ENCODE data around the gene POGLUT2. TPM values are rescaled to one million over a fixed set of nuclear protein-coding genes. Genes with fewer than 3 reads are reported as not detected.

POGLUT2 gene
- total RNA-seq, 1 experiment from 2014 or later = 17.5 TPM

DNA sequence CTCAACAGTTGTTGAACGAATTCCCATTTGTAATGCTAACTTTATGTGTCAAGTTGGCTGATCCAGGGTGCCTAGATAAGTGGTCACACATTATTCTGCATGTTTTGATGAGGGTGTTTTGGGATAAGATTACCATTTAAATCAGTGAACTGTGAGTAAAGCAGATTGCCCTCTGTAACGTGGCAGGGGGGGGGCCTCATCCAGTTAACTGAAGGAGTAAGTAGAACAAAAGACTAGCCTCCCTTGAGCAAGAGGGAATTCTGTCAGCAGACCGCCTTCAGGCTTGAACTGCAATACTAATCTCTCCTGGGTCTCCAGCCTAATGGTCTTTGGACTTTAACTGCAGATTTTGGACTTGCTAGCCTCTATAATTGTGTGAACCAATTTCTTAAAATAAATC, 21.0 kb downstream of the POGLUT2 start:
- Histone ChIP-seq H3K4me3 (no peak overlapping the region), H3K9me3 (no peaks in the 10 kb centered on the region), H3K36me3 (no peaks in the 10 kb centered on the region; the same call in 1 of the 2 replicates), H3K27me3 (no peaks in the 10 kb centered on the region)
- no peak for DNase-seq

DNA sequence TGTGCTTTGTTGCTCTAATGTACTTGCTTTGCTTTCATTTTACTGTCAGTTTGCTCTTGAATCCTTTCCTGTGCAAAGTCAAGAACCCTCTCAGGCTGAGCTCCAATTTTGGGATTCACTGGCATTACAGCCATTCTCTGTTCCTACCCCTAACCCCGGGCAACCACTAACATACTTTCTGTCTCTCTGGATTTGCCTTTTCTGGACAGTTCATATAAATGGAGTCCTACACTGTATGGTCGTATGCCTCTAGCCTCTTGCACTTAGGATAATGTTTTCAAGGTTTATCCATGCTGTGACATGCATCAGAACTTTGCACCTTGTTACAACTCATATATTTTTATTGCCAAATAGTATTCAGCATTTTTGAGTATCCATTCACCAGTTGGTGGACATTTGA, 22.5 kb downstream of the POGLUT2 start:
- peaks cover 2% of the 10 kb centered on the region; the same call in 1 of the 2 replicates for H3K36me3 ChIP-seq
- no peaks in the 10 kb centered on the region for H3K27me3 ChIP-seq
- H3K4me3 ChIP-seq = no peak overlapping the region
- DNase-seq = no peak
- no peaks in the 10 kb centered on the region for H3K9me3 ChIP-seq

GRCh38 chr13:102774591-102775520, 23.9 kb downstream of the POGLUT2 start:
- peaks cover 10% of the 10 kb centered on the region for H3K36me3 ChIP-seq
- no peak for DNase-seq
- no peak overlapping the region for H3K4me3 ChIP-seq
- no peaks in the 10 kb centered on the region for H3K9me3 ChIP-seq
- no peaks in the 10 kb centered on the region for H3K27me3 ChIP-seq

- H3K36me3 ChIP-seq = peaks cover 10% of the 10 kb centered on the region
- H3K27me3 ChIP-seq = no peaks in the 10 kb centered on the region
- peak overlapping the region; percentile 93 for H3K4me3 ChIP-seq
- no peak for DNase-seq
- H3K9me3 ChIP-seq = no peaks in the 10 kb centered on the region
Measured at GRCh38 chr13:102774214-102774568, 24.6 kb downstream of the POGLUT2 start.

- H3K4me3 ChIP-seq = peak within 1 kb of the TSS; percentile 93
- DNase-seq = peak; percentile 87
- no peaks in the 10 kb centered on the region for H3K9me3 ChIP-seq
- no peaks in the 10 kb centered on the region for H3K27me3 ChIP-seq
- H3K36me3 ChIP-seq = peaks cover 10% of the 10 kb centered on the region
Measured at GRCh38 chr13:102773441-102774213, 25.1 kb downstream of the POGLUT2 start, which contains the start of gene TEX30. TSS of gene TEX30 (minus strand) at chr13:102773786. CDS start at chr13:102770026, 3,760 bp downstream.

GRCh38 chr13:102772042-102772425, 26.7 kb downstream of the POGLUT2 start:
- Histone ChIP-seq H3K9me3 (no peaks in the 10 kb centered on the region), H3K4me3 (no peak overlapping the region; the same call in 1 of the 2 replicates), H3K36me3 (peaks cover 24% of the 10 kb centered on the region), H3K27me3 (no peaks in the 10 kb centered on the region)
- DNase-seq = no peak

DNA sequence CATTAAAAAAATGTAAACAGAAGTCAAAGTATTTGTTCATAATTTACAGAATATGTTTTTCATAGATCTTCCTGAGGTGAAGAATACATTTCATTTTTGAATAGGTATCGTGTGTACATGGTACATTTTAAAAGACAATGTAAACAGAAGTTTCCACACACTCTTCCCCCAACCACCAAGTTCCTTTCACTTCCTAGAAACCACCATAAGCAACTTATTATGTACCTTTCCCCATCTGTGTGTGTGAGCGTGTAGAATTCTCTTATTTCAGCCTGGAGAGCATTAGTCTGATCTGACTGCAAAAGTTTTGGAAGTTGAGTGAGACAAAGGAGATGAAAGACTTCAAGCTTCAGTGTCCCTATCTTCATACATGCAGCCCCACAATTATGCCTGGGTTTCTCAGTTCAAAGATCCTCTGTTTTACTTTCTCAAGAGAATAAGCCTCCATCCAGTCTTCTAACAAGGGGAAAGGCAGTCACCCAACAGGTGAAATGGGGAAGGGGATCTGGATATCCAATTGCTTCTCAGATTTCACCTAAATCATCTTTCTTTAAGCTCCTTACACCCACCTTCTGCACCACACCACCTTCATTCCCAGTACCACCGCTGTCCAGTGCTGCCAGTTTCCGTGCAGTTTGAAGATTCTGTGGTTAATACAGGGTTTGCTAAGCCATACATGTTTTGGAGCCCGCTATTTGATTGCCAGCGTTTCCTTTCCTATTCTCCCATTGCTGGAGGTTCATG, 27.3 kb downstream of the POGLUT2 start:
- Histone ChIP-seq H3K9me3 (no peaks in the 10 kb centered on the region), H3K4me3 (no peak overlapping the region), H3K27me3 (no peaks in the 10 kb centered on the region), H3K36me3 (peaks cover 29% of the 10 kb centered on the region)
- DNase-seq = no peak

- Histone ChIP-seq H3K27me3 (no peaks in the 10 kb centered on the region), H3K9me3 (no peaks in the 10 kb centered on the region), H3K36me3 (peaks cover 32% of the 10 kb centered on the region), H3K4me3 (no peak overlapping the region)
- DNase-seq = no peak
Measured at GRCh38 chr13:102770435-102770834, 28.3 kb downstream of the POGLUT2 start.

- no peak for DNase-seq
- Histone ChIP-seq H3K4me3 (no peak overlapping the region), H3K27me3 (no peaks in the 10 kb centered on the region), H3K36me3 (peaks cover 32% of the 10 kb centered on the region), H3K9me3 (no peaks in the 10 kb centered on the region)
Measured at GRCh38 chr13:102769679-102770078, 29.1 kb downstream of the POGLUT2 start.

DNA sequence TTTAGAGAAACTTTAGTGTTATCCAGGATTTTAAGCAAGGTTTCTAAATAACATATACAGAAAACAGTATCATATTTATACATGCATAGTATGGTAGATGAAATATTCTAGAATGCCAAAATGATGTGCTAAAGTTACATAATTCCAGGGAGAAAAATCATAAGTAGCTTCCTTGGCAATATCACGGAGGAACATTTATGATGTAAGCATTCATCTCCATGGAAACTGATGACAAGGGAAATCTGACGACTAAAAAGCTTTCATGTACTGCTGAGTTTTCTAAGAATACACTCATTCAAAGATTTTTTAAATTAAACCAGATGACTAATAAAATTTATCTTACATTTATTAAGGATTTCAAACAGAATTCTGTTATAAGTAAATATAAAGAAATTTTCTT, 29.9 kb downstream of the POGLUT2 start:
- Histone ChIP-seq H3K4me3 (no peak overlapping the region), H3K9me3 (no peaks in the 10 kb centered on the region), H3K36me3 (peaks cover 32% of the 10 kb centered on the region), H3K27me3 (no peaks in the 10 kb centered on the region)
- DNase-seq = no peak

DNA sequence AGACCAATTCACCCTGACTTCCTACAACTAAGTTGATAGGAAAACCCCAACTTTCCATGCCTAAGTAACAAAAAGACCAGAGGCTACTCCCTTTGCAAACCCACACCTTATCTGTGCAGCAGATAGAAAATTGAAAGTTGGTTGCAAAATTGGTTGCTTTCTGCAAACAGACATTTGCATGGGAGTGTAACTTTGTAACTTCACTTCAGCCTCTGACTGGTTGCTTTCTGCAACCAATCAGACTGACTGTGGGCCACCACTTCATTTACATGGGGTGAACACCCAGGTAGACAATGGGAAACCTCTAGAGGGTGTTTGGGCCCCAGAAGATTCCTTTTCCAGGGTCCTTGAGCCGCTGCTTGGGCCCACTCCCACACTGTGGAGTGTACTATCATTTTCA, 35.0 kb downstream of the POGLUT2 start:
- Histone ChIP-seq H3K9me3 (no peaks in the 10 kb centered on the region), H3K27me3 (no peaks in the 10 kb centered on the region), H3K4me3 (no peak overlapping the region), H3K36me3 (peaks cover 22% of the 10 kb centered on the region)
- DNase-seq = no peak

DNA sequence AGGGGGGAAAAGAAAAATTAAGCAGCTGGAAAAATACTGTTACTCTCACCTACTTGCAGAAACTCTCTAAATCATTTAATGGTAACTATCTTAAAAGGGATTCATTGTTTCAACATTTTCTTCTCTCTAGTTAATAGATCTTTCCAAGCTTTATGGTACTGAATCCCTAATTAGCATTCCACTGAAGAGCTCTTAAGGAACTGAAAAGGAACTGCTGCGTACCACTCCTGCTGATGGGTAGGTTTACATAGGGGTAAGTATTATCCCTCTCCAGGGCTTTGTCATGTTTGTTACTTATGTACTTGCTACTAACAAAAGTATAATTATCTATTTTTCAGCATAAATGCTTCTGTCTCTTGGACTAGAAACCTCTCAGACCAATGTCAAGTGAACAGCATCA, 37.7 kb downstream of the POGLUT2 start:
- Histone ChIP-seq H3K9me3 (no peaks in the 10 kb centered on the region), H3K36me3 (peaks cover under 1% of the 10 kb centered on the region; the same call in 1 of the 2 replicates), H3K27me3 (no peaks in the 10 kb centered on the region), H3K4me3 (no peak overlapping the region)
- no peak for DNase-seq

DNA sequence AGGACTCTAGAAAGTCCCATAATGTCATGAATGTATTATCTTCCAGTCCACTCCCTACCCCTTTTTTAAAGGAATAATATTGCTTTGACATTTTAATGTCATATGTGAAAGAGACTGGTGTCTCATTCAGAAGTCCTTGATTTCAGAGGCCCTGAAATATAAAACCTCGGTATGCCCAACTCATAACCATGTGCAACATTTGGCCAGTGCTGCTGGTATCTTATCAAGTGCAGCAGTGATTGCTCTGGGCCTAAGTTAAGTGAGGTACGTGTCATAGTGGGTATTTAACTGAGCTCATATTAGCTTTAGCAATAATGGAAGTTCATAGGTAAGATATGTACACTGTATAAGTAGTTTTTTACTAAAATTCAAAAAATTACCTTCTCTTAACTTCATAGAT, 39.9 kb downstream of the POGLUT2 start:
- no peaks in the 10 kb centered on the region for H3K27me3 ChIP-seq
- H3K9me3 ChIP-seq = no peaks in the 10 kb centered on the region
- H3K36me3 ChIP-seq = no peaks in the 10 kb centered on the region

DNA sequence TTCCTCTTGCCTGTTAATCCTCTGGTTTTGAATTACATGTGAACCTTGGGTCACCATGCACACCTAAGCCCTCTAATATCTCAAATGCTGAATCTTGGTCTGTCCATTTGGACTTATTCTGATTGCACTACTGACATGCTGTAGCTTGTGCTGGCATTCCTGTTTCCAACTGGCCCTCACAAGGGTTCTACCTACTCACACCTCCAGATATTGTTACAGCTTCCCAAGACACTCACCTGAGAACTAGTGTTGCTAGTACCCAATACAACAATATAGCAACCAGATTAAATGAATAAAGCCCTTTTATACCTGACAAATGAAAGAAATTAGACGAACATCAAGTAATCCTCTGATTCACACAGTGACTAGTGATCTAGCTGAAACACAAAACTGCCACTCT, 41.8 kb downstream of the POGLUT2 start:
- DNase-seq = no peak
- Histone ChIP-seq H3K36me3 (no peaks in the 10 kb centered on the region), H3K9me3 (no peaks in the 10 kb centered on the region), H3K27me3 (no peaks in the 10 kb centered on the region), H3K4me3 (no peak overlapping the region)

More for the DNA sequence above, 39.9 kb downstream of the POGLUT2 start:
- DNase-seq = no peak
- no peak overlapping the region for H3K4me3 ChIP-seq

GRCh38 chr13:102751886-102752285, 46.9 kb downstream of the POGLUT2 start:
- H3K36me3 ChIP-seq = no peaks in the 10 kb centered on the region
- no peaks in the 10 kb centered on the region for H3K27me3 ChIP-seq
- no peak overlapping the region for H3K4me3 ChIP-seq
- no peak for DNase-seq
- H3K9me3 ChIP-seq = peaks cover 2% of the 10 kb centered on the region; the same call in 1 of the 2 replicates

DNA sequence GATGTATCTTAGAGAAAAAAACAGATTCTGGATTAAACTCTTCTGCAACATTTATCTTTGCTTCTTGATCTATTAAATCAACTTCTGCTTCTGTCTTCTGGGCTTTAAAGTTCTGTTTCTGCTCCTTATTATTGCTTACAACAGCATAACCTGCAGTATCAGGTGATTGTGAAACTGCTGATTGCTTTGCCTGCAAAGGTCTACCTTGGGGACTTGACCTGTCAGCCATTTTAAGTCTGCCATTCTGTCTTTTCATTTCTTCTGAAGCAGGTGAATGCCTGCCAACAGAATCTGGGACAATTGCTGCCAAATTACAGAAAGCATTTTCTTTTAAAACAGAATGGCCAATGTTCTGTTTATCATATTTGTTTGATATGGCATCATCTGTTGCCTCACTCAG, 56.3 kb downstream of the POGLUT2 start:
- Histone ChIP-seq H3K27me3 (peaks cover 15% of the 10 kb centered on the region), H3K36me3 (no peaks in the 10 kb centered on the region), H3K9me3 (peaks cover 9% of the 10 kb centered on the region), H3K4me3 (no peak overlapping the region)
- no peak for DNase-seq

GRCh38 chr13:102742101-102742500, 56.7 kb downstream of the POGLUT2 start:
- DNase-seq = no peak
- no peaks in the 10 kb centered on the region for H3K36me3 ChIP-seq
- H3K27me3 ChIP-seq = peaks cover 19% of the 10 kb centered on the region
- H3K9me3 ChIP-seq = peaks cover 9% of the 10 kb centered on the region
- no peak overlapping the region for H3K4me3 ChIP-seq
